Heart left ventricle (tissue), 16 donors: Measurements from ENCODE around the gene DEFB131B. TPM values are rescaled to one million over a fixed set of nuclear protein-coding genes. Genes with fewer than 3 reads are reported as not detected.

Source experiments
- ATAC-seq, 4 donors: fragments of 200-7000 bp; cut with Tn5 transposase; one replicate each; pipeline ENCODE4 v1.9.1; 2020 to 2022; ENCODE audit warnings: moderate library complexity in 4 of 4, mild to moderate bottlenecking in 3 of 4, moderate number of reproducible peaks in 1 of 4
- DNase-seq, 5 donors: peaks; one replicate each; pipeline ENCODE4 v3.0.0-alpha.2; 2020
- H3K27ac ChIP-seq, 12 donors: fragments of 200-600 bp; sonication (generic) in 4 of 12; one replicate each; pipeline versions ENCODE4 v1.5.0 to v1.8.0; 2016 to 2022; ENCODE audit warnings: mild to moderate bottlenecking in 2 of 12
- H3K27me3 ChIP-seq, 9 donors: fragments of 200-600 bp; sonication (generic) in 2 of 9; one replicate each; pipeline versions ENCODE4 v1.5.1 to v1.8.0; 2016 to 2022; ENCODE audit warnings: mild to moderate bottlenecking in 3 of 9
- H3K36me3 ChIP-seq, 9 donors: fragments of 200-600 bp; sonication (generic) in 2 of 9; one replicate each; pipeline versions ENCODE4 v1.5.0 to v1.8.0; 2018 to 2022; ENCODE audit warnings: mild to moderate bottlenecking in 2 of 9
- H3K4me1 ChIP-seq, 12 donors: fragments of 200-600 bp; sonication (generic) in 4 of 12; one replicate each; pipeline versions ENCODE4 v1.5.0 to v1.8.0; 2016 to 2022; ENCODE audit warnings: mild to moderate bottlenecking in 3 of 12
- H3K4me3 ChIP-seq, 12 donors: fragments of 200-600 bp; sonication (generic) in 4 of 12; one replicate each; pipeline versions ENCODE4 v1.5.0 to v1.8.0; 2017 to 2022; ENCODE audit warnings: mild to moderate bottlenecking in 9 of 12, moderate library complexity in 4 of 12
- H3K9me3 ChIP-seq, 12 donors: fragments of 200-600 bp; sonication (generic) in 4 of 12; one replicate each; pipeline versions ENCODE4 v1.5.0 to v1.8.0; 2016 to 2022; ENCODE audit warnings: mild to moderate bottlenecking in 1 of 12
- CTCF ChIP-seq, 12 donors: fragments of 200-600 bp; sonication (generic) in 4 of 12; IDR thresholded peaks; one replicate each; pipeline versions ENCODE4 v1.5.0 to v1.8.0; 2018 to 2022; ENCODE audit warnings: antibody characterized with exemption in 12 of 12, mild to moderate bottlenecking in 5 of 12
- POLR2A ChIP-seq, 2 donors: fragments of 450-650 bp; IDR thresholded peaks; one replicate each; pipeline ENCODE4 v1.6.1; 2017; ENCODE audit warnings: antibody characterized with exemption in 2 of 2, mild to moderate bottlenecking in 2 of 2, moderate library complexity in 2 of 2
- WGBS, 4 donors: extraction: QIAGEN DNeasy Blood & Tissue Kit in 2 of 4; methylation state at CpG; one replicate each; pipeline versions ENCODE4 v1.1.5 to v1.1.7; 2013 to 2018; 5-methylcytosine and 5-hydroxymethylcytosine counted together
- intact Hi-C, 10 donors: fragments of 100-400 bp; cut with DNase I; formaldehyde crosslinking; loops; one replicate each; pipeline versions ENCODE4 v1.11.1 to v1.14.2; 2022
- polyA plus RNA-seq, 2 donors: library from polyadenylated mRNA; stranded (reverse); fragments of 200-250 nt; gene quantifications; one replicate each; pipeline ENCODE4 v1.2.3, GENCODE V29; 2013
- total RNA-seq, 9 donors: library from RNA; depleted of rRNA in 2 of 9; stranded (reverse); fragments of >200 nt in 2 of 9; fragmentation: NEBNext Ultra II Directional in 3 of 9; extraction: Animal tissue kit (Norgen Biotek cat#: 25700) in 3 of 9; gene quantifications; one replicate each; pipeline versions ENCODE4 v1.1.0 to v1.2.4, GENCODE V29; 2016 to 2023
- donor health status: ischemic (EF 13 %, LVEDD 7.1; RV severe dilation, severe dysfunction).
- donor health status: healthy with polysubstance abuse.
- donor health status: DM: no; HTN: yes; CAD: no.
- donor health status: DM: no; HTN: no; CAD: no.
- donor health status: ischemic (EF 25% LVEDD 6.9; RV normal size, moderate dysfunction).
- donor health status: ischemic (EF 25% LVEDD 5.7; RV mildly dilated, moderate dysfunction).
- donor health status: healthy.
- donor health status: DM: yes; HTN: yes; CAD: no.
- donor health status: ischemic (EF 35%, LVEDD 5.7; RV mildly dilated, moderate dysfunction).
- donor health status: nonischemic (EF 11% LVEDD 7.7; RV severe dilation, severe dysfunction).
- donor health status: DM: yes; HTN: yes; CAD: no.
- donor health status: PGD.
- donor health status: ischemic (EF 29% LVEDD 5.4; RV normal size, mild dysfunction).
- donor health status: nonischemic (EF 23%, LVEDD 6.1; RV moderate dilation, normal function).

The DEFB131B gene
- total and polyA plus RNA-seq, 11 donors, result not detected

GRCh38 chr11:71913756-71914526 lies 35.7 kb downstream of the DEFB131B start:
- WGBS, 4 donors, result 87 to 93% (median 90%) methylated on average over 5 of the region's 5 CpGs

GRCh38 chr11:71914617-71915189 lies 36.5 kb downstream of the DEFB131B start:
- Histone ChIP-seq H3K4me3 (no peak overlapping the region), H3K27me3 (no peaks in the 10 kb centered on the region), H3K27ac (no peak overlapping the region), H3K9me3 (no peaks in the 10 kb centered on the region), H3K4me1 (no peaks in the 10 kb centered on the region), H3K36me3 (peaks cover 0 to 68% (median 54%) of the 10 kb centered on the region in 9 donors)
- no peak for TF ChIP-seq POLR2A (IDR thresholded peaks at IDR 0.05)
- TF ChIP-seq CTCF (IDR thresholded peaks at IDR 0.05), result no peak
- 94 to 97% (median 95%) methylated on average over 7 of the region's 7 CpGs for WGBS, 4 donors
- intact Hi-C loops, result no loop called here
- DNase-seq (no peak), ATAC-seq (no peak)

More at GRCh38 chr11:71913756-71914526, 35.7 kb downstream of the DEFB131B start:
- intact Hi-C loops, result no loop called here
- Histone ChIP-seq H3K4me3 (no peak overlapping the region), H3K4me1 (no peaks in the 10 kb centered on the region), H3K27me3 (no peaks in the 10 kb centered on the region), H3K36me3 (peaks cover 0 to 68% (median 54%) of the 10 kb centered on the region in 9 donors), H3K9me3 (no peaks in the 10 kb centered on the region), H3K27ac (no peak overlapping the region)
- ATAC-seq (no peak), DNase-seq (no peak)
- TF ChIP-seq POLR2A (IDR thresholded peaks at IDR 0.05), result no peak
- no peak for TF ChIP-seq CTCF (IDR thresholded peaks at IDR 0.05)

GRCh38 chr11:71917646-71918140 lies 39.4 kb downstream of the DEFB131B start:
- H3K9me3 ChIP-seq, result no peaks in the 10 kb centered on the region
- H3K4me1 ChIP-seq, result no peaks in the 10 kb centered on the region
- H3K27me3 ChIP-seq, result no peaks in the 10 kb centered on the region
- ATAC-seq, result no peak
- no peak for TF ChIP-seq POLR2A (IDR thresholded peaks at IDR 0.05)
- TF ChIP-seq CTCF (IDR thresholded peaks at IDR 0.05), result no peak
- peaks cover 0 to 65% (median 53%) of the 10 kb centered on the region in 9 donors for H3K36me3 ChIP-seq
- WGBS, 4 donors, result 88 to 92% (median 91%) methylated on average over 9 of the region's 9 CpGs
- intact Hi-C loops, result no loop called here
- H3K4me3 ChIP-seq, result no peak overlapping the region
- no peak for DNase-seq
- H3K27ac ChIP-seq, result no peak overlapping the region
